C4-2B (cell line): ENCODE data around the gene ICA1L.

ENCODE experiments used
- CTCF ChIP-seq: fragments of 450-650 bp; conservative IDR thresholded peaks from 2 replicates; pipeline ENCODE4 v1.5.1; 2017; ENCODE audit warnings: mild to moderate bottlenecking
- ZFX ChIP-seq: fragments of 450-650 bp; IDR thresholded peaks from 2 replicates; pipeline ENCODE4 v1.6.1; 2017

- no peak for TF ChIP-seq CTCF
- TF ChIP-seq ZFX = no peak
These were observed 39.6 kb upstream of the ICA1L start for GRCh38 chr2:202911203-202911511.
